SK-N-SH (cell line): ENCODE data around the gene FYTTD1. TPM values are rescaled to one million over a fixed set of nuclear protein-coding genes. Genes with fewer than 3 reads are reported as not detected.

Experiments used
- CTCF ChIA-PET: fragments of 300-600, 350-600 bp; formaldehyde crosslinking; extraction: SDS; loops from one replicate; lab custom pipeline; 2021; lab: Yijun Ruan, JAX
- POLR2A ChIA-PET: fragments of 350-600 bp; sonication (Branson Sonifier 250); formaldehyde crosslinking; extraction: SDS; loops from one replicate; lab custom pipeline; 2020; ENCODE audit warnings: antibody characterized with exemption, inconsistent platforms; lab: Yijun Ruan, JAX
- DNase-seq: peaks from one replicate; pipeline ENCODE4 v3.0.0; 2012
- H2AFZ ChIP-seq: fragments of 200-600 bp; sonication (generic); 2 replicates; pipeline ENCODE4 v1.8.1; 2016; ENCODE audit warnings: antibody characterized with exemption, mild to moderate bottlenecking, low read depth
- H3F3A ChIP-seq: fragments of 200-600 bp; sonication (generic); replicated peaks from 2 replicates; pipeline ENCODE3; 2016; ENCODE audit warnings: antibody characterized with exemption, mild to moderate bottlenecking; ENCODE audit not compliant: insufficient read depth
- H3K27ac ChIP-seq, 2 experiments: fragments of 200-500 bp in 1 of 2; fragments of 200-600 bp in 1 of 2; sonication (Bioruptor generic) in 1 of 2; sonication (generic), shearing (Covaris generic) in 1 of 2; 2 replicates each; pipeline versions ENCODE4 v1.5.1 to v1.6.1; 2014 to 2016; ENCODE audit warnings: low read depth in 2 of 2, inconsistent platforms in 1 of 2, low read length in 1 of 2, mild to moderate bottlenecking in 1 of 2, mixed read lengths in 1 of 2
- H3K27me3 ChIP-seq: fragments of 200-600 bp; sonication (generic), shearing (Covaris generic); 2 replicates; pipeline ENCODE4 v1.6.1; 2016; ENCODE audit warnings: mixed run types; ENCODE audit not compliant: insufficient read depth
- H3K36me3 ChIP-seq, 2 experiments: fragments of 200-500 bp in 1 of 2; fragments of 200-600 bp in 1 of 2; sonication (Bioruptor generic) in 1 of 2; sonication (generic) in 1 of 2; replicated peaks in 1 of 2; 2 replicates each; pipeline versions ENCODE3 to v1.5.1; 2014 to 2016; ENCODE audit warnings: low read length in 1 of 2, mild to moderate bottlenecking in 1 of 2; ENCODE audit not compliant: insufficient read depth in 2 of 2, control insufficient read depth in 1 of 2
- H3K4me1 ChIP-seq, 2 experiments: fragments of 200-500 bp in 1 of 2; fragments of 200-600 bp in 1 of 2; sonication (Bioruptor generic) in 1 of 2; sonication (generic), shearing (Covaris generic) in 1 of 2; 2 replicates each; pipeline versions ENCODE4 v1.5.1 to v1.6.1; 2014 to 2016; ENCODE audit warnings: low read depth in 1 of 2, low read length in 1 of 2, mixed run types in 1 of 2; ENCODE audit not compliant: insufficient read depth in 2 of 2, control insufficient read depth in 1 of 2
- H3K4me2 ChIP-seq: fragments of 200-600 bp; sonication (generic), shearing (Covaris generic); 2 replicates; pipeline ENCODE4 v1.6.1; 2017; ENCODE audit warnings: mixed run types
- H3K4me3 ChIP-seq, 2 experiments: fragments of 200-500 bp in 1 of 2; fragments of 200-600 bp in 1 of 2; sonication (Bioruptor generic) in 1 of 2; sonication (generic), shearing (Covaris generic) in 1 of 2; 2 replicates each; pipeline versions ENCODE4 v1.5.1 to v1.8.1; 2014 to 2016; ENCODE audit warnings: low read depth in 2 of 2, inconsistent platforms in 1 of 2, low read length in 1 of 2, mild to moderate bottlenecking in 1 of 2, mixed read lengths in 1 of 2, moderate library complexity in 1 of 2
- H3K79me2 ChIP-seq: fragments of 200-600 bp; sonication (generic); 2 replicates; pipeline ENCODE4 v1.8.1; 2017; ENCODE audit warnings: mild to moderate bottlenecking; ENCODE audit not compliant: insufficient read depth
- H3K9ac ChIP-seq: fragments of 200-600 bp; sonication (generic); 2 replicates; pipeline ENCODE4 v1.6.1; 2017; ENCODE audit warnings: mixed run types
- H3K9me2 ChIP-seq: fragments of 200-600 bp; sonication (generic); 2 replicates; pipeline ENCODE4 v1.6.1; 2017; ENCODE audit warnings: mixed run types
- H3K9me3 ChIP-seq: fragments of 200-600 bp; sonication (generic); 2 replicates; pipeline ENCODE4 v1.6.1; 2017; ENCODE audit warnings: mixed run types, mild to moderate bottlenecking, moderate library complexity
- H4K20me1 ChIP-seq: fragments of 200-600 bp; sonication (generic); 2 replicates; pipeline ENCODE4 v1.6.1; 2017; ENCODE audit warnings: mild to moderate bottlenecking, mixed run types; ENCODE audit not compliant: insufficient read depth
- CHD2 ChIP-seq: fragments of 150-350 bp; IDR thresholded peaks from 2 replicates; pipeline ENCODE4 v1.6.1; 2018; ENCODE audit warnings: low read length; ENCODE audit not compliant: partially characterized antibody
- CTCF ChIP-seq: fragments of 200-600 bp; sonication (generic); IDR thresholded peaks from 2 replicates; pipeline ENCODE4 v1.6.1; 2017; ENCODE audit warnings: antibody characterized with exemption, mild to moderate bottlenecking, moderate library complexity
- FOXJ3 ChIP-seq: sonication (generic); formaldehyde crosslinking; IDR thresholded peaks from 2 replicates; pipeline ENCODE4 v1.5.1; 2020; ENCODE audit warnings: mild to moderate bottlenecking, missing genetic modification reagents
- FOXM1 ChIP-seq: IDR thresholded peaks from 2 replicates; pipeline ENCODE4 v1.4.0; 2012; ENCODE audit warnings: low read depth, mild to moderate bottlenecking
- JUND ChIP-seq: IDR thresholded peaks from 2 replicates; pipeline ENCODE4 v1.4.0; 2012
- MAX ChIP-seq: IDR thresholded peaks from 2 replicates; pipeline ENCODE4 v1.4.0; 2012; ENCODE audit warnings: low read depth
- MEF2A ChIP-seq: IDR thresholded peaks from 2 replicates; pipeline ENCODE4 v1.4.0; 2012; ENCODE audit warnings: low read depth, borderline replicate concordance
- MXI1 ChIP-seq: IDR thresholded peaks from 2 replicates; pipeline ENCODE4 v1.6.1; 2012; ENCODE audit warnings: mild to moderate bottlenecking, low read depth, low read length, improper control_type of control experiment
- NFIC ChIP-seq: IDR thresholded peaks from 2 replicates; pipeline ENCODE4 v1.4.0; 2012; ENCODE audit warnings: borderline replicate concordance
- NRF1 ChIP-seq: IDR thresholded peaks from 2 replicates; pipeline ENCODE4 v1.6.1; 2012; ENCODE audit warnings: low read depth, mild to moderate bottlenecking, low read length
- PBX3 ChIP-seq: IDR thresholded peaks from 2 replicates; pipeline ENCODE4; 2012
- POLR2AphosphoS5 ChIP-seq: IDR thresholded peaks from 2 replicates; pipeline ENCODE4 v1.6.1; 2012; ENCODE audit warnings: low read depth, low read length
- RAD21 ChIP-seq: IDR thresholded peaks from 2 replicates; pipeline ENCODE4 v1.6.1; 2012; ENCODE audit warnings: mild to moderate bottlenecking, low read length
- REST ChIP-seq: IDR thresholded peaks from 2 replicates; pipeline ENCODE4 v1.6.1; 2012; ENCODE audit warnings: mild to moderate bottlenecking, low read depth, low read length, moderate library complexity
- RFX5 ChIP-seq: IDR thresholded peaks from 2 replicates; pipeline ENCODE4 v1.6.1; 2012; ENCODE audit warnings: mild to moderate bottlenecking, improper control_type of control experiment, low read length
- SMC3 ChIP-seq: IDR thresholded peaks from 2 replicates; pipeline ENCODE4 v1.6.1; 2012; ENCODE audit warnings: low read depth, low read length, improper control_type of control experiment
- TAF1 ChIP-seq: IDR thresholded peaks from 2 replicates; pipeline ENCODE4 v1.6.1; 2012; ENCODE audit warnings: low read depth, mild to moderate bottlenecking, low read length, moderate library complexity, borderline replicate concordance
- TCF12 ChIP-seq: IDR thresholded peaks from 2 replicates; pipeline ENCODE4 v1.4.0; 2012
- TEAD4 ChIP-seq: IDR thresholded peaks from 2 replicates; pipeline ENCODE4 v1.4.0; 2012; ENCODE audit warnings: mild to moderate bottlenecking, borderline replicate concordance; ENCODE audit not compliant: insufficient read depth
- USF1 ChIP-seq: IDR thresholded peaks from 2 replicates; pipeline ENCODE4 v1.4.0; 2012; ENCODE audit warnings: low read depth, borderline replicate concordance
- USF2 ChIP-seq: fragments of 150-350 bp; IDR thresholded peaks from 2 replicates; pipeline ENCODE4 v1.6.1; 2017; ENCODE audit warnings: antibody characterized with exemption, low read length, low read depth, borderline replicate concordance
- WGBS: methylation state at CpG from one replicate; pipeline ENCODE4 v1.1.6; 2017; ENCODE audit warnings: low lambda C conversion rate; 5-methylcytosine and 5-hydroxymethylcytosine counted together
- polyA plus RNA-seq, 3 experiments: library from polyadenylated mRNA; depleted of rRNA; stranded (reverse); fragments of >200 nt; gene quantifications; 2 replicates each; pipeline ENCODE4 v1.2.3, GENCODE V29; 2012

FYTTD1 gene
- 14.7 and 16.1 TPM in 2 replicates for polyA plus RNA-seq (2012; rRNA removed)
- 18.5 and 18.8 TPM in 2 replicates for polyA plus RNA-seq (2012; cell fraction: cytosol; rRNA removed)
- polyA plus RNA-seq (2012; cell fraction: nucleus; rRNA removed): 8.7 and 13.1 TPM in 2 replicates

DNA sequence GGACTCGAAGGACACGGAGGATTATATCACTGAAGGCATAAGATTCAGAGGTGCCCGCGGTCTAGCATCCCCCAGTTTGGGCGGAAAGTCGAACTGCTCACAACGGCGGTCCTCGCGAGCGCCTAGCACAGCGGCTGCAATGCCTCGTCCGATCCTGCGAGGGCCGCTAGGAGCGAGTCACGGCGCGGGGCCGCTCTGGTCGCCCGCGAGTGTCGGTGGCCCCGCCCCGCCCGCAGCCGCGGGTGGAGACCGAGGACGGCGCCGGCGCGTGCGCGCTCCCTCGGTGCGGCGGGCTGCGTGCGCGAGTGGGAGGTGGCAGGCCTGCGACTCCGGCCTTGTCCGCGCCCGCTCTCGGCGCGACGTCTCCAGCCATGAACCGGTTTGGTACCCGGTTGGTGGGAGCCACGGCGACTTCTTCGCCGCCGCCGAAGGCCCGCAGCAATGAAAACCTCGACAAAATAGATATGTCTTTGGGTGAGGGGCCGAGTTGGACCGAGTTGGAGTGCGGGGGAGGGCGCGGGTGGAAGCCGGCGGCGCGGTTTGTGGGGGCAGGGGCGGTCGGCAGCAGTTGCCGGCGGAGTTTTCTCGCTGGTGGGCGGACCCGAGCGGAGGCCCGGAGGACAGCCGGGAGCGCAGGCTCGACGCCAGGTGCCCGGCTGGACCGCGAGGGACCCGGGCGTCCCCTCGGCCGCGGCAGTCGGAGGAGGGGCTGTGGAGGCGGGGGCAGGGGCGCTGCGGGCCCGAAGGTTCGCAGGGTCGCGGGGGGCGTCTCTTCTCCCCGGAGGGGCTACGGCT is at the start of gene FYTTD1:
TSS of gene FYTTD1 (plus strand) at position 283 of the 795 bp plus-strand sequence. CDS start at position 372, 89 bp downstream.
- H3K4me1 ChIP-seq: peaks cover 0 to 10% of the 10 kb centered on the region in 2 experiments; a peak in 3 of 4 replicates
- H3K27me3 ChIP-seq: no peaks in the 10 kb centered on the region
- H3K27ac ChIP-seq: peak within 1 kb of the TSS; percentile 91 to 94
- peak within 1 kb of the TSS; percentile 76 for H3K4me2 ChIP-seq
- H3F3A ChIP-seq: peaks cover 51% of the 10 kb centered on the region
- CTCF ChIA-PET: interaction anchor here (1.3 to 1.4 kb wide), 3 partner anchors 12 to 39 kb away, joined by 3 to 5 read pairs (median 3); partner anchors contain the start of gene RUBCN
- WGBS: 0% methylated on average over 26 of the region's 104 CpGs
- DNase-seq: peak; percentile 96
- peaks cover 42% of the 10 kb centered on the region for H3K79me2 ChIP-seq
- H3K36me3 ChIP-seq: no peaks in the 10 kb centered on the region
- H3K9me3 ChIP-seq: no peaks in the 10 kb centered on the region
- POLR2A ChIA-PET: interaction anchor here (0.8 kb wide), 1 partner anchor 12 kb away, joined by 3 read pairs; no protein-coding TSS in a partner anchor
- H2AFZ ChIP-seq: peak within 1 kb of the TSS; percentile 84
- no peaks in the 10 kb centered on the region for H3K9me2 ChIP-seq
- H3K4me3 ChIP-seq: peak within 1 kb of the TSS; percentile 75 to 77
- peak within 1 kb of the TSS; percentile 82 for H3K9ac ChIP-seq
- peaks cover 41% of the 10 kb centered on the region for H4K20me1 ChIP-seq
- TF ChIP-seq PBX3 (no peak), USF2 (no peak), JUND (no peak), POLR2AphosphoS5 (peak; percentile 79; the same call in 1 of the 2 replicates), TAF1 (0 out of 2 replicates have a peak, but pooled peaks have one; percentile 45), SMC3 (no peak), FOXJ3 (CRISPR knock-in tag) (no peak), MAX (peak; percentile 59; the same call in 1 of the 2 replicates), USF1 (no peak), CTCF (peak; percentile 43), CHD2 (peak; percentile 85), MEF2A (no peak), NFIC (no peak), TCF12 (no peak), REST (no peak), RFX5 (no peak), NRF1 (peak; percentile 78), FOXM1 (no peak), MXI1 (peak; percentile 72), TEAD4 (no peak), RAD21 (0 out of 2 replicates have a peak, but pooled peaks have one; percentile 22)
